HG02981 (cell line): ENCODE results near the gene GOLGA2.

Source experiments
- ATAC-seq: cut with Tn5 transposase; IDR thresholded peaks from one replicate; pipeline ENCODE4 v1.9.1; 2021; ENCODE audit warnings: mild to moderate bottlenecking, moderate library complexity; ENCODE audit not compliant: unreplicated experiment

The GOLGA2 gene

GRCh38 chr9:128260340-128260739, 15.5 kb downstream of the GOLGA2 start:
- no peak for ATAC-seq

DNA sequence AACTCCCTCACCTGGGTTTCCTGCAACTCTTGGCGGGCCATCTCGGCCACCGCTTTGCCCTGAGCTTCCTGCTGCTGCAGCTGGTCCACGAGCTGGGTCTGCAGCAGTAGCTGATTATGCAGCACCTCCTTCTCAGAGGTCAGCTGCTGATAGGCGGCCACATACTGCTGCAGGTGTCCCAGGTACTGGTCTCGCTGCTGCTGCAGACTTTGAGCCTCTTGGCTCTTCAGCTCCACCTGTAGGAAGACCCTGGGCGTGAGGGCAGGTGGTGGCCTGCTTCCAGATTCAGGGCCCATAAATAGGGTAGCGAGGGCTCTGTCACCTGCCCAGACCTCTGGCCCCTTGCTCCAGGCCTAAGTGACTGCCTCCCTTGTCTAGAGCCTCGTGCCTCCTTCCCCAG, 16.7 kb downstream of the GOLGA2 start:
- no peak for ATAC-seq

GRCh38 chr9:128258326-128258725, 17.5 kb downstream of the GOLGA2 start:
- no peak for ATAC-seq

DNA sequence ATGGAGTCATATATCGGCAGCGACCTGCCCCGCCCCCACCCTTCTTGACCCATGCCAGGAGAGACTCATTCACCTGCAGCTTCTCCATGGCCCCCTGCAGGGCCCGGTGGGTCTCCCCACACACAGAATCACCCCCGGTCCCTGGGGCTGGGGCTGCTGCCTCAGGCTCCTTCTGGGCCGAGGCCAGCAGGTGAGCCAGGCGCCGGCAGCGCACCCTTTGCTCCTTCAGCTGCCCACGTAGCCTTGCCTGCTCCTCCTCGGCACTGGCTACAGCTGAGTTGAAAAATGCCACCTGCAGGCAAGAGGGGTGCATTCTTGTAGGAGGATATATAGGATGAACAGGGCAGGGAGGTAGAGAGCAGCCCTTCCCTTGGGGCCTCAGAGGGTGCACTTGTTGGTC, 17.9 kb downstream of the GOLGA2 start:
- ATAC-seq: no peak

DNA sequence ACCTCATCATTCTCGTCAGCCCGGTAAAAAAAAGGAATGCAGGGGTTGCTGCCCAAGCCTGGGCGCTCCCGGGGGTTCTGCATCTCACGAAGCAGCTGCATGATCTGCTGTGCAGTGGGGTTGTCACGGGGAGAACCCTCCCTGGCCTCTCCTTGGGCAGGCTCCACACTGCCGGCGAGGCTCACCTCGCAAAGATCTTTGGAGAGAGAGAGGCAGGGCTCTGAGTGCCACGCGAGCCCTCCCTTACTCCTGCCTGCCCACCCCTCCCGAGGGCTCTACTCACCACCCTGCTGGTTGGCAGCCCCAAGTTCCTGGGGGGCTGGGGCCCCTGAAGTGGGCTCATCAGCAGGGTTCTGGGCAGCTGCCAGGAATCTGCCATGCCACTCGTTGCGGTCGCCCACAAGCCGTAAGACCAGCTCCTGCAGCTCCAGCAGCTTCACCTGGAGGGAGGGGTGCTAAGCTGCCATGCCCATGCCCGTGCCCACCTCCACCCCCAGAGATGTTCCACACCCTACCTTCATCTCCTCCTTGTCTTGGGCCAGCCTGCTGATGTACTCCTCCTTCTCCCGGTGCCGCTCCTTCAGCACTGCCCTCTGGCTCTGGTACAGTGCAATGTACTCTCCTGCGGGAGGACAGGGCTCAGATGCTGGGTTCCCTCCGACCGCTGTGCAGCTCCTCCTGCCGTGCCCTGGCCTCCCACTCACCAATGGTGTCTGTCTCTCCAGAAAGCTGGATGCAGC, 18.6 kb downstream of the GOLGA2 start:
- ATAC-seq: no peak

GRCh38 chr9:128254855-128255759, 20.7 kb downstream of the GOLGA2 start:
- ATAC-seq: no peak

- ATAC-seq: no peak
Observed at GRCh38 chr9:128254362-128254761, 21.4 kb downstream of the GOLGA2 start.

GRCh38 chr9:128253991-128254346, 21.8 kb downstream of the GOLGA2 start:
- no peak for ATAC-seq

DNA sequence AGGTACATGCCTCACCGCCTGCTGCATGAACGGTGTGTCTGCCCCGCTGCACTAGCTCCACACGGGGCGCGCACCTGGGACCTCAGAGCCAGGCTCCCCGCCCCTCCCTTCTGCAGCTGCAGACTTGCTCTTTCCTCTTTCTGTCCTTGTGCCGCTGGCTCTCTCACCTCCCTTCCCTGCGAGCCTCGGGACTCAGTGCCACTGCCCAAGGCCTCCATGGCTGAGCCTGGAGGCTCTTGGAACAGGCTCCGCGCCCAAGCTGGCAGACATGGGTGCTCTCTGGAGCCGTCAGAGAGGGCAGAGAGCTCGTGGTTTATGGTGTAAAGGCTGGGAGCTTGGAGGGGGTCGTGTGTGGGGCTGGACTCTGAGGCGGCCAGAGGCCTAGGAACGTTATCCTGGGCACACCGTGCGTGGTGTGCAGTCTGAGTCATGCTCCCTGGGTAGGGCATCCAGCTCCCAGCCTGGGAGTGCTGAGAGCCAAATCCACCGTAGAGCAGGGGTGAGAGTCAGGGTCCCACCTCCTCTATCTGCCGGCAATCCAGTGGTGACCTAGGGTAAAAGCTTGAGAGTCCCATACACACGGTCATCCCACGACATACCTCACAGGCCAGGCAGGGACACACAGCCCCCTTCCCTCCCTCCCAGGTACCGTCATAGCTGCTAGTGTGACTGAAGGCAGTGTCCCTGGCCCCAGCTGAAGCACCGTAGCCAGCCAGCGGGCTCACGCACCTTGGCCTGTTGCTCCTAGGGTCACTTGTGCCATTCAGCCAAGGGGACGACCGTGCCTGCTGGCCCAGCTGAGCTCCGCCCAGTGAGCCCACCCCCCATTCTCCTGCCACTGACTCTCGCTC, 22.4 kb downstream of the GOLGA2 start:
- ATAC-seq: no peak

DNA sequence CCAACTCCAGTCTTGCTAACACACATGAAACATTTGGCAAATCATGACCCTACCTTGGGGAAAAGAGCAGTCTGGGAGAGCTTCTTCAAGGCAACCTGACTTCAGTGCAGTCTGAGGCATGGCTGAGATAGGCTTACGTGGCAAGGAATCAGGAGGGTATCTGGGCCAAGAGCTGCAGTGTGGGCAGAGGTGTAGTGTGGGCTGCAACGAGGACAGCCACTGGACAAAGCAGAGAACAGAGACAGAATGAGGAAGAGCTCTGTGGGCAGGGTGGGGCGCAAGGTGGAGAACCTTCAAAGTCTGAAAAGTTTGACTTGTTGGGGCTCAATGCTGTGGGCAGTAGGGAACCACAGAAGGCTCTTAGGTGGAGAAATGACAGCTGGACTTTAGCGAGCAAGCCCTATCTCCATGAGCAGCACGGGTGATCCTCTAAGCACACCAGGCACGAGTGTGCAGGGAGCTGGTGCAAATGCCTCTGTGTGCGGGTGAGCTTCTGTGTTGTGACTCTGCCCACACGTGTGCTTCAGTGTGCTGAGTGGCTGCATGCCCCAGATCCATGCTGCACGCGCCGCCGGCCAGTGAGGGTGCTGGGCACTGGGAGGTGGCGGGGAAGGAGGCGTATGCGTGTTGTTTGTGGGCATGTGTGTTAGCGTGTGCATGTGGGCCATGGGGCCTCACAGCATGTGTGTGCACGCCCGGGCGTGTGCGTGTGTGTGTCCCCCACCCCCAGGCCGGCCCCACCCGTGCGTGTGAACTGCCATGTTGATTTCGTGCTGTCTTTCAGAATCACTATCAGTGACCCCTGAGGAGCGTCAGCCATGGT, 23.3 kb downstream of the GOLGA2 start:
- ATAC-seq: no peak

- no peak for ATAC-seq
Observed at GRCh38 chr9:128251732-128252100, 24.1 kb downstream of the GOLGA2 start.

DNA sequence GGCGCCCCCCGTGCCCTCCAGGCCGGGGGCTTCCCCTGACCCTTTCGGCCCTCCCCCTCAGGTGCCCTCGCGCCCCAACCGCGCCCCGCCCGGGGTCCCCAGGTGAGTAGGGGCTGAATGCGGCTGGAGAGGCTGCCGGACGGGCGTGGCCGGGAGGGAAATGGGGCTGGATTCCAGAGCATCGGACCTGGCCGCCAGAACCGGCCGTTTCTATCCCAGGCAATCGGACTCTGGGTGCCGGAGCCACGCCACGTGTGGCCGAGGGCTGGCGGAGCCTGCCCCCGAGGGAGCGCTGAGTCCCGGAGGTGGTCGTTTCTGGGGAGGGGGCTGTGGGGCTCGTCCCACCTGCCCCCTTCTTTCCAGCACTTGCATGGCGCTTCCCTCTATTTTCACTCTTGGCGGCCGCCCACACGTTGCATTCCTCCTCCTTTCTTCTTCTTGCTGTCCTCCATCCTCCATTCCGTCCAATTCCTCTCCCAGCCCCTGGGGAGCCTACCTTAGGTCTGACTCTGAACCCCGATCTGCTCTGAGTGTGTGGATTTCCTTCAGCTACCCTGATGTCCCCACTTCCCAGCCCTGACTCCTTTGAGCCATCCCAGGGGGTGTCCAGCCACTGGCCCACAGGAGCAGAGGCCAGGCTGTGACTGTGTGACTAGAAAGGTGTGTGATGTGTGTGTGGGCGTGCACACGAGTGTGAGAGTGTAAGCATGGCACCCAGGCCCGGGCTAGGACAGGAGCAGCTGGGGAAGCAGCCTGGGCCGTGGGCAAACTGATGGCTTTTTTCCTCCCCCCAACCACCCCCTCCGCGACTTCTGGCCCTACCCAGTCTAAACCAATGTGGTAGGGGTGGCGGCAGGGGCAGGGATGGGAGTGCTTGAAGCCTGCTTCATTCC, 24.7 kb downstream of the GOLGA2 start:
- ATAC-seq: no peak

DNA sequence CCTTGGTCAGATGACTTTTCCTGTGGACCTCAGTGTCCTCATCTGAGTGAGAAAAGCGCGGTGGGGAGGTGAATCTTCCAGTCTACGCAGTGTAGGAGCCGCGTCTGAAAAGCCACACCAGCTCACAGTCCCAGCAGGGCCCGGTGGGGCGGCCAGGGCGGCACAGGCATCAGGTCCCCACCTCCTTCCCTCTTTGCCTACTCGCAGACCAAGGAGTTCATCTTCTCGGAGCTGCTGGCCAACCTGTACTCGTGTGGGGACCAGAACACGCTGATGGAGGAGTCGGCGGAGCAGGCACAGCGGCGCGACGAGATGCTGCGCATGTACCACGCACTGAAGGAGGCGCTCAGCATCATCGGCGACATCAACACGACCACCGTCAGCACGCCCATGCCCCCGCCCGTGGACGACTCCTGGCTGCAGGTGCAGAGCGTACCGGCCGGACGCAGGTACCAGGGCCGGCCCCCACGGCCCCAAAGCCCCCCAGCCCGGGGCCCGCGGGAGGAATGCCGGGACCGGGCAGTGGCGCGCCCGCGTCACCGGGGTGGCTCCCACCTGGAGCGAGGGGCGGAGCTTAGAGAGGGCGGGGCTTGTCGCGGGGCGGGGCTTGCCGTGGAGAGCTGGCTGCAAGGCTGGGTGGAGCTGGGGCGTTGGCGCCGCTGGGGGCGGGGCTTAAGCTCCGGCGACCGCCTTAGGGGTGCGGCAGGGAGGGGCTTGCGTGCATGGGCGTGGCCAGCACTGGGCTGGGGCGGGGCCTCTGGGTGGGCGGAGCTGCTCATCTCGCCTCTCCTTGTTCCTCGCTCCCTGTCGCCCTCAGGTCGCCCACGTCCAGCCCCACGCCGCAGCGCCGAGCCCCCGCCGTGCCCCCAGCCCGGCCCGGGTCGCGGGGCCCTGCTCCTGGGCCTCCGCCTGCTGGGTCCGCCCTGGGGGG, 25.6 kb downstream of the GOLGA2 start:
- peak; percentile 91 for ATAC-seq

DNA sequence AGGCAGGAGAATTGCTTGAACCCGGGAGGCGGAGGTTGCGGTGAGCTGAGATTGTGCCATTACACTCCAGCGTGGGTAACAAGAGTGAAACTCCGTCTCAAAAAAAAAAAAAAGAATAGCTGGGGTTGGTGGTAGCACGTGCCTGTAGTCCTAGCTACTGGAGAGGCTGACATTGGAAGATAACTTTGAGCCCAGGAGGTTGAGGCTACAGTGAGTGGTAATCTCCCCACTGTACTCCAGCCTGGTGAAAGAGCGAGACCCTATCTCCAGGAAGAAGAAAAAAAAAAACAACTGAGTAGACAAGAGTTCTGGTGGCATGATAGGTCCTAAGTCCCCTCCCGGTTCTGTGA, 26.3 kb downstream of the GOLGA2 start:
- no peak for ATAC-seq

- no peak for ATAC-seq
Observed at GRCh38 chr9:128247226-128247803, 28.5 kb downstream of the GOLGA2 start.

DNA sequence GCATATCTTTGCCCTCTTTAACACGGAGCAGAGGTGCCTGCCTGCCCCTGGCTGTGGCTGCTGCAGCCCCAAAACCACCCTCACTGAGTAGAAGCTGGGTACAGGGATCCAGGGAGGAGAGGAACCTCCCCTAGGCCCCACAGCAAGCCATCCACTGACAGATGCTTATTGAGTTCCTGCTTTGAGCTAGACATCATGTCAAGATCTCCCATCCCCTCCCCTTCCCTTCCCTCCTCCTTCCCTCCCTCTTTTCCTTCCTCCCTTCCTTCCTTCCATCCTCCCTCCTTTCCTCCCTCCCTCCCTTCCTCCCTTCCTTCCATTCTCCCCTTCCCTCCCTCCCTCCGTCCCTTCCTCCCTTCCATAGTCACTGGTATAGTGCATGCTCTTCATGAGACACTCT, 29.3 kb downstream of the GOLGA2 start:
- ATAC-seq: no peak

- no peak for ATAC-seq
Observed at GRCh38 chr9:128245421-128246151, 30.2 kb downstream of the GOLGA2 start.

DNA sequence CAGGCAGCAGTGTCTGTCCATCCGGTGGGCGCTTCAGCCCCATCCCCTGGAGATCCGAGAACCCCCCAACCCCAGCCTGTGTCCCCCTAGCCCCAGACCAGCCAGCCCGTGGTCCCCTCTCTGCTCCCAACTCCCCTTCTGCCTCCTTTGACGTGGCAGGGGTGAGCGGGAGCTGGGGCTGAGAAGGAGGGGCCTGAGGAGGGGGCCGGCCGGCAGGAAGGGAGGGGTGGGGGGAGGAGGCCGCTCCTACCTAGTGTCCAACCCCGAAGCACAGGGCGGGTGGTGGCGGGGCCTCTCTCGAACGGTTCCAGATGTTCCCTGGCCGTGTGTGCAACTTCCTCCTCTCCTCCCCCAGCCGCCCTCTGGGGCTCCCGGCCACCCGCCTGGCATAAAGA, 31.0 kb downstream of the GOLGA2 start:
- no peak for ATAC-seq
